Activated CD4-positive, CD25-positive, alpha-beta regulatory T cell treated with anti-CD3 and anti-CD28 coated beads, Interleukin-2, amount 50 U/mL, for 16 hours (primary cell): ENCODE results near the gene GAS1.
A peak's percentile ranks its signal among the peaks of the same experiment; 100 is the strongest.

ENCODE experiments used
- DNase-seq: peaks from one replicate; pipeline ENCODE4 v3.0.0-alpha.2; 2020; ENCODE audit warnings: low read depth, low spot score

GAS1 gene

DNA sequence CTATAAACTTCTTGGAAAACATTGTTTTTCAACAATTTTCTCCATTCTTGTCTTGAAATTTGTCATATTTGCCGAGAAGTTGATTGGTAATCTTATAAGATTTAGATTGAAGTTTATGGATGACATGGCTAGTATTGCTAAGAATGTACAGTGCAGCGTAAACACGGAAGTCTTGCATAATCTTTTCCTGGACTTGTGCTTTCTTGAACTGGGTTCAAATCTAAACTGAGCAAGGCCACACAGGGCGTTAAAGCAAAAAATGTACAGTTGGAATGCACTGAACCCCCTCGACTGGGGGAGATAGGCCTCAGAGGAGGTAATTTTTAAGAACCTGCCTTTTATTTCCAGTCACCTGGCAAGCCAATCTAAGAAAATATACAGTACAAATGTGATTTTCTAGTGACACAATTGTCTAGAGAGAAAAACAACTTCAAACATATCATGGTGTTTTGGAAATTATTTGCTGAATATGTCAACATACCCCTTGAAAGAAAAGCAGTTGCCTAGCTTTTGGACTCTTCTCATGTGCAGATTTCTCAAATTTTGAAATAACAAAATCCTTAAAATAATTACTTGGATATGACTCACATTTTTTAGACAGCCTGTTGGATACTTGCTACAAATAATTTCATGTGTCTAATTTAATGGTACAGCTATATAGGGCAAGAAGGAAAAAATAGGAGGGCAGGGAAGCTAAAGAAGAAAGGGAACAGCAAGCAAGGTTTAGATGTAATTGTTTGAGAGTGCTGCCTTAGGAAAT lies 18.5 kb upstream of the GAS1 start:
- DNase-seq, result no peak

DNA sequence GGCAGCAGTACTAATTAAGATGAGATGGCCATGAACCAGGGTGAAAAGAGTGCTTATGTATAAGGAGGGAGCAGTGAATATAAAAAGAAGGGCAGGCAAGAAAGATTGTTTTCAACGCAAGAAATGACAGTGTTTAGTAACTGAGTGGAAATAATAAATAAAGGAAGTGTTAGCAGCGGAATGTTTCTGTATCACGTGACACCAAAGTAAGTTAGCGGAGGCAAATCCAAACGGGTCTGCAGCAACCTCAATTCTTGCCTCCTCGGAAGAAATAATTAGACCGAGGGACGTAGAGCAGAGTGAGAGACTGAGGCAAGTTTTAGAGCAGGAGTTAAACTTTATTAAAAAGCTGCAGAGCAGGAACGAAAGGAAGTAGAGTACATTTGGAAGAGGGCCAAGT lies 15.4 kb upstream of the GAS1 start:
- DNase-seq, result no peak

DNA sequence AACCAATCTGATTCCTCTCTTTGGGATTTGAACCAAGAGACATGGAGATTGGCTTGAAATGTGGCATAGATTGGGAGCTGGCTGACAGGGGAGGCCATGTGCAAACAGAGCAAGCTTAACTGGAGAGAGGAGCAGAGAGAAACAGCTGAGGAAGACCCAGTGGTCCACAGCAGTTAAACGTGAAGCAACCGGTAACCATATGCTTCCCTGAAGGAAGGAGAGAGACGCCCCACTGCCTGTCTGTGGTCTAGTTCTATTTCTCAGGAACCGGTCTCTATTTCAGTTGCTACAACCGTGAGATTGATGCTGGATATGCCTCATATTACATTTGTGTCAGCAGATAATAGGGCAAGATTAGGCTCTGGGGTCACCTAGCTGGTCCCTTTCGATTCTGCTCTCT lies 13.6 kb upstream of the GAS1 start:
- no peak for DNase-seq

DNA sequence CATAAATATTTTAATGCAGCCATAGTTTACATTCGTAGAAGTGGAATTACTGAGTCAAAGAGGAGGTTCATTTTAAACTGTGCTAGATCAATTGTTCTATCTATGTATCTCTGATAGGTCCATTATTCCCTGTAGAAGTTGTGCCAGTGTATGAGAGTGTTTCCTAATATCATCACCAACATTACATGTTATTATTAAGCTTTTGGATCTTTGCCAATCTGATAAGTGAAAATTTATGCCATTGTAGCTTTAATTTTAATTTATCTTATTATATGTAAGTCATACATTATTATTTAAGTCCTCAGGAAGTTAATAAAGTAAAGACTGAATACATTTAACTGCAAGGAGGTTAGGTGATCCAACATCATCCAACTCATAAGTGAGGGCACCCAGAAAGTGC lies 10.9 kb upstream of the GAS1 start:
- no peak for DNase-seq

DNA sequence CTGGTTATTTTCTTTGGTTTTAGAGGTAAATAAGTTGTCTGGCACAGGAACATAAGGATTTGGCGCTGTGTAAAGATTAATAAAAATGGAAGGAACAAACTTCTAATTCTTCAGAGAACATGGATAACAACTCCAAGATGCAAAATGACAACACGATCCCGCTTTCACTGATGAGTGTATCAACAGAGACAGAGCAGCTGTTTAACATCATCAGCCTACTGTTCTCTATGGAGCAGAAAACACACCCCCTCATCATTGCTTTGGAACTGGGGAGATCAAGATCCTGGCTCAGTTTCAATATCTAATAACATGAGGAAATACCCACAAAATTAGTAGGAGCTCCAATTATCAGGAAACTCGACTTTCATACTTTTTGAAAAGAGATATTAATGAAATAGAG lies 8.3 kb upstream of the GAS1 start:
- DNase-seq, result no peak

DNA sequence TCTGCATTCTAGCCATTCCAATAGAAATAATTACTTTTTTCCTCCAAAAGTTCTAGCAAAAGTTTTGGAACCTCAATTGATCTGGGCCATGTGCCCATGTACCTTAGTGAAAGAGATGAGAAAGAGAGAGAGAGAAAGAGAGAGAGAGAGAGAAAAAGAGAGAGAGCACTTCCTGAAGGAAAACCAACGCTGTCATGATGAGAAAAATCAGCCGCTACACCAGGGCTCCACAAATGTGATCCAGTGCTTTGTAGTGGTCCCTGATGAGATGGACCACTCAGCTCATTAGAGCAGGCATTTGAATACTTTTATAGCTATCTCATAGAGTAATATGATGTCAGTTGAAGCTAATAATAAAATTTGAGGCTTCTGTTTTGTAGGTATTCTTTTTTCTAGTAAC lies 7.7 kb upstream of the GAS1 start:
- DNase-seq, result no peak

DNA sequence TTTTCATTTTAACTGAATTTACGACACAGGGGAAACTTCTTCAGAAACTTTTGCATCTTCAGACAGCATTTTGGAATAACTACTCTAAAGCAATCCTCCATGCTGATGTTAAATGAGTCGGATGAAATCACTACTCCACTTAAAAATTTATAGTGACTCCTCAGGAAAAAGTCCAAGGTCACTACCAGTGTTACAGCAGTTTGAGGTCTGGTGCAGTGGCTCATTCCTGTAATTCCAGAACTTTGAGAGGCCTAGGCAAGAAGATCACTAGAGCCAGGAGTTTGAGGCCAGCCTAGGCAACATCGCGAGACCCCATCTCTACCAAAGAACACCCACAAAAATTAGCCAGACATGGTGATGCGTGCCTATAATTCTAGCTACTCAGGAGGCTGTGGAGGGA lies 5.9 kb upstream of the GAS1 start:
- DNase-seq, result no peak

DNA sequence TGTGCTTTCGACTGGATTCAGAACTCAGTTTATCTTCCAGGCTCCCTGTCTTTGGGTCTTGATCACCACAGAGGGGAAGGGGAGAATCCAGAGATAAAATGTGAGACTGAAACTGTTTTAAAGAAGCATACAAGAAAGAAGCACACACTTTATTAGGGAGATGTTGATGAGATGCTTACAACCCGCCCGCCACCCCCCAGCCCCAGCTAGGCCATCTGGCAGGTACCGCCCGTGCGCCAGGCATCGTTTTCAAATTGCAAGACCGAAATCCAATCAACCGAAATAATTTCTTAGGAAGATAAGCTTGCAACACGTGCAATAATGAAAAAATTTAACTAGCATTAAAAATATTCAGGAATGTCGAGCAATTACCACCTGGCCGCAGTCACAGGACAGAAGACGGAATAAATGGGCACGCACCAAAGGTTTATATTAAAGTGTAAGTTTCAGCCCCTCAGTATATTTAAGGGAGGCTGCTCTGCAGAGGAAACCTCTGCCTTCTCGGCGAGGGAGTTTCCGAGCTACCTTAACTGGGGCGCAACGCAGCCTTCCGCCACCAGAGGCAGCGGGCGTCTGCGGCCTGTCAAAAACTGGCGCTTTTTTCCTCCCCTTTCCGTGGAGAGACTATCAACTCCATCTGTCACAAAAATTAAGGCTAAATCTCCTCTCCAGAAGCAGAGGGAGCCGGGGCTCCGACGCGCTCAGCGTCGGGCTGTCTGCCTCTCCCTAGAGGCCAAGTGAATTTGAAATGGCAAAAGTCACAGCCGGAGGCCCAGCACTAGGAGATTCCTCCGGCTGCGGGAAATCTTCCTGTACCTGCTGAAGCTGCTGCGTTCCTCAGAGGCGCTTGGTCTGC lies 996 bp upstream of the GAS1 start:
- peak; percentile 48 for DNase-seq

DNA sequence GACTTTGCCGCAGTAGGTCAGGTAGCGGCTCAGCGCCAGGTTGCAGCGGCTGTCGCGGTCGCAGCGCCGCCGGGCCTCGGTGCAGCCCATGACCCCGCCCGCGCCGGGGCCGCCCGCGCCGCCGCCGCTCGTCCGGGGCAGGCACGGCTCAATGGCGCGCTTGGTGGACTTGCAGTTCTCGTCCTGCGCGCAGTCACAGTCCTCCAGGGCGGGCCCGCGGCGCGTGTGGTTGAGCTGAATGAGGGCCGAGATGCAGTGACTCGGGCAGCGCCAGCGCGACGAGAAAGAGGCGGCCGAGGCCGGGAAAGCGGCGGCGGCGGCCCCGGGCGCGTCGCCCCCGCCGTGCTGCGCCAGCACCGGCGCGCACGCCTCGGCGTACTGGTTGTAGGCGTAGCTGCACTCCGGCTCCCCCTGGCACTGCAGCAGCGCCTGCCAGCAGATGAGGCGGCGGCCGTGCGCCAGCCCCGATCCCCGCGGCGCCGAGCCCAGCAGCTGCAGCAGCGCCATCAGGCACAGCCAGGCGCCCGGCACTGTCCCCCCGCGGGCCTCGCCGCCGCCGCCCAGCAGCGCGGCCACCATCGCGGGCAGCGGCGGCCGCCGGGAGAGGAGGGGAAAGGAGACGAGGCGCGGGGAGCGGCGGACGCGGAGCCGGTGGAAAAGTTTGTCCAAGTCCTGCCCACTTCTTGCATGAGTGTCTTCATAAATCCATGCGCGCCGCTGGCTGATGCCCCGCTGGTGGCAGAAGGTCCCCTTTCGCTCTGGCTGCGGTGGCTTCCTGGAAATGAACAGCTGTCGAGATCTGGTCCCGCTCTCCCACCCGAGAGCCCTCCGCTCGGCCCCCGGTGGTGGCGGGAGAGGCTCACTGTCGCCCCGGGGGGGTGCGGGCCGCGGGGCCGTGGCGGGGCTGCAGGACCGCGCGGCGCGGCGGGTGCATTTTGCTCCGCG lies 833 bp downstream of the GAS1 start:
- DNase-seq, result peak; percentile 11

DNA sequence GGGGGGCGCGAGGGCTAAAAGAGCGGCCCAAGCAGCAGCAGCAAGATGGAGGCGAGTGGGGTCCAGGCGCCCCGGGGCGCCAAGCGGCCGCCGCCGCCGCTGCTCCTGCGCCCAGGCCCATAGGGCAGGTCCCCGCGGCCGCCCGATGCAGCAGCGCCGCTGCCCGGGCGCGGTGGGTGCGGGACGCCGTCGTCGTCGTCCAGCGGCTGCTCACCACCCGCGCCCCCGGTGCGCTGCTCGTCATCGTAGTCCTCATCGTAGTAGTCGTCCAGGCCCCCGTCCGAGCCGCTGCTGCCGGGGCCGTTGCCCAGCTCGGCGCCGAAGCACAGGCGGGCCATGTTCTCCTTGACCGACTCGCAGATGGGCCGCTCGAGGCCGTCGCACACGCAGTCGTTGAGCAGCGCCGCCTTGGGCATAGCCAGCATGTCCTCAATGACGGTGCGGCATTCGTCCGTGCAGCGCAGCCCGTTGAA lies 1.5 kb downstream of the GAS1 start:
- no peak for DNase-seq

DNA sequence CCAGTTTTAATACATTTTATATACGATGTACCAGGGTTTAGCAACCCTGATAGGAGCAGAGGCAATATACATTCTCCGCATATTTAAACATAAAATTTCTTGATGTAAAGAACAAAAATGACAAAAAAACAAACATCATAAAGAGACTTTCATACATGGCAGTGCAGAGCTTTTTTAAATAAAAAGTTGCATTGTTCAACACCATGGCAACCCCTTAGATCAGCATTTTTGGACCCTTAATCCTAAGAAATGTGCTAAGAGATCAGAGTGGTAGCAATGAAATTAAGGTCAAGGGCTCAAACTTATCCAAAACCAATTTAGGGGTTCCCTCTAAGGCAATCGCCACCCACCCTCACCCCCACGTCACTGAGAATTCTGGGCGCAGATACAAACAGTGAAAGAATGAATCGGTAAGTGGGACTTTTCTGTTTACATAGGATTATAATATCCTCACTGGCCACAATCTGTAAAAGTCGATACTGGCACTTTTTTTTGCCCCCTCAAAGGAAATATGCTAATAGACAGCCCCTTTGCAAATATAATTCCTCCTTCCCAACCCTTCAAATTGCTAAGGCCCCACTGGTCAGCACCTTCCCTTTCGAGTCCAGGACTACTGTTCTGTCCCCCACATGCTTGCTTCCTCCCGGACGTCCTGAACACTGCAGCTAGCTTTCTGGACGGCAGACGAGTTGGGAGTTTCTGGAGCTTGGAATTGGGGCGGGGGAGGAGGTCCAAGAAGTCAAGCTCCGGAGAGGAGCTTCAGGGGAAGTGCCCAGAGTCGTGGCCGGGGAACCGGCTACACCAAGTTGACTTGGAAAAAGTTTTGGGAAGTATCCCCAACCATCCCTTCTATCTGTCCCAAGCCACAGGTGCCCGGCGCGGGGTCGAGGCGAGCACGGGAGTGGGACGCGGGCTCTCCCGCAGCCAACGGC lies 2.2 kb downstream of the GAS1 start:
- no peak for DNase-seq

DNA sequence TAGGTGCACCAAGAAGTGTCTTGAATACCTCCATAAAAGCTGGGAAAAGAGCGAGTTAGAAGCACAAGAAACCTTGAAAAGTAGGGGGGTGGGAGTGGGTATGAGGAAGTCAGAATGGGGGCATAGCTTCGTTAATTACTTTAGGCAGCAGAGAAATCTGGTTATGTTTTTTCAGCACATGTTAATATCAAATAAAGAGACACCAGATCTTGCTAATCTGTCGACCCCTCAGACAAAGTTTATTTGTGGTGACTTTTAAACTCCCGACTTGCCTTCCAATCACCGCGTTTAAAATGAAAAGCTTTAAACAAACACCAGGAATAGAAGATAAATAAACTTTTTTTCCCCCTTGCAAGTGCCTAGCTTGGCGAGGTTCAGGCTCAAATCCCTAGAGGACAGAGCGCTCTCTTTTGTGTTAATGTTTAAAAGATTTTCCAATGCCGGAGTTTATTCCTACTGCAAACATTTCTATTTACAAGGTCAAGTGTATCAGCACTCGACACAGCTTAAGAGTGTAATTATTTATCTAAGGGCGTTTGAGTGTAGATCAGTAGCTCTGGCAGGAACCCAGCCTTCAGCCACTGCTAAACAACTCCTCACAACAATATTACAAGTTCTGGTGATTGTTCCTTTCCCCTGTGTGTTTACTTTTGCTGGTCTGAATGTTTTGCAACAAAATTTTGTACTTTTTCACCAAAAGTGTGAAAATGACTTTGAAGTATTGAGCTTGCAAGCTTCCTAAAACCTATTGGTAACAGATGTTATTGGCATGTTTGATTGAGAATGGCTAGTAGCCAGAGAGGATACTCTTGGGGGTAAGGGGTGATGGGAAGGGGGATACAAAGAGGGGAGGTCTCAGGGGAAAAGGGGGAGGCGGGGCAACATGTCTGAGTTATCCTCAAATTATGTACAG lies 3.8 kb downstream of the GAS1 start:
- no peak for DNase-seq

DNA sequence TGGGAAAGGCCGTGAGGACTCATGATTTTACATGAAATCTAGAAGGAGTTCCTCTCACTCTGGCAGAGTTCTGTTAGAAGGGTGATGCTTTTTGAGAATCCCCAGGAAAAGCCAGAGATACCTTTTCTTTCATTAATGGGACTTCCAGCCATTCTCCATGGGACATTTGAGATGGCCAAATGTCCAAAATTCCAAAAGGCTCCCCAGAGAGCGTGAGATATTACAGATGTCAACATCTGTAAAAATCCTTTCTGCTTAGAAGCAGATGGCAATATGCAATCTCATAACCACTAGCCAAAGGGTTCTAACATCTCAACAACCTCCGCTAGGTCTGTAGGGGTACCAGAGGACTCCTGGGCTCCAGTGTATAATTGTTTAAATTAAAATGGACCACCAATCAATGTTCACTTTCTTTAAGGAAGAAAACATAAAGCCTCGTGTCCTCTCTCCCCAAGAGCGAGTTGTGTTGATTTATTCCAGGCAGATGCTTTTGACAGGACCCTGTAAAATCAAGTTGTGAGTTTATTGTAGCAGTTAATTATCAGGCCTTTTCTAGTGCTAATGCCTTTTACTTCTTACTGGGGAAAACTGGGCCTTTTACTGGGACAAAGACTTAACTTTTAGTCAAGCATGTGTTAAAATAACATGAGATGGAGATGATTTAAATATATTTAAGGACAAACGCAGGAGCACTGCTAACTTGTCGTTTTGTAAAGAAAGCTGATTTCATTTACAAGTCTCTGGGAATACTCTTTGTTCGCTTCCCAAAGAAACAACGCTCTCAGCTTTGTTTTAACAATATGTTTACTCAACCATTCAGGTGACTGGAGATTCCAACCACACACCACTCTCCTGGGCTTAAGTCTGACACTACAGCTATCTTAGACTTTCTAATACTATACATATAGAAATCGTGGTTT lies 4.8 kb downstream of the GAS1 start:
- DNase-seq, result no peak

DNA sequence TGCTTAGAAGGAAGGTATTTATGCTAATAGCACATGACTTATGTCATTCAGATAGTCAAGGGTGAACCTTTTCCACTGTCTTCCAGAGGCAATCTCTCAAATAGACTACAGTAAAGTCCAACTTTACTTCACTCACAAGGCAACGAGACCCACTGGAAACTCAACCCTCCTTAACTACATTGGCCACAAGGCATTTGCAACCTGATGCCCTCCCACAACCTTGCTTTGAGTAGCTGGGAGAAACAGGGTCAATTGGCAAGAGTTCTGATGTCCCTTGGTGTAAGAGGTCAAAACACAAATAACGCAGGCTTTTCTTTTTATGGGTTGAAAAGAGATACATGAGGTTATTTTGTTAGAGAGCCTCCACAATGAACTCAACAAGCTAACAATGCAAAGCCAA lies 6.1 kb downstream of the GAS1 start:
- DNase-seq, result no peak

DNA sequence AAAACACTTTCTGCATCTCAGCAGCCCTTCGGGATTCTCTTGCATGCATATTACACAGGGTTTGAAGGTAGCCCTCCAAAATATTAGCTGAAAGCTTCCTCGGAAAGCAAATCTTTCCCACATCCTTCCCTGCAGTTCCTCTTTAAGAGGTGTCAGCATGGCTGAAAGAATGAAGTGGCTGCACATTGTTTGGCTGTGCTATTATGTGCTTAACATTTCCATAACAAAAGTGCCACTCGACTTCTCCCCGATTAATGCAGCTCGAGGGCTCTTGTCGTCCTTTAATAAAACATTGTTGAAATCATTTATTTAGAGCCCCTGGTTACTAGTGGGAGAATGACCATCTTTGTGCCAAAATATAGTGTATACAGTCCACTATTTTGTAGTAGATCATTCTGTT lies 6.5 kb downstream of the GAS1 start:
- DNase-seq, result no peak

DNA sequence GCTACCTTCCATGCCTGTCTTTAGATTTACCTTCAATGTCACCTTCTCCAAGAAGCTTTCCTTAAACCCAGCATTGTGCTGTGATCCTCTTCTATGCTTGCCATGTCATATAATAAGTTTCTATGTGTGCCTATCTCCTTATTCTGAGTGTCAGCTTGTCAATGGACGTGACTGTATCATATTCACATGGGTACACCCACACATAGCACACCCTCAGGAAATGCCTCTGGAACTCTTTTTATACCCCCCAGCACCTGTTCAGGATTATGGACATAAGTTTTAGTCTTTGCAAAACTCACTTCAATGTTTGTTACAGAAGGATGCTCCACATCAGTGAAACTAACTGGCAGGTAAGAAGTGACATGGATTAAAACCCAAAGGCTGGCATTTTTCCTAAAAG lies 7.4 kb downstream of the GAS1 start:
- DNase-seq, result no peak

DNA sequence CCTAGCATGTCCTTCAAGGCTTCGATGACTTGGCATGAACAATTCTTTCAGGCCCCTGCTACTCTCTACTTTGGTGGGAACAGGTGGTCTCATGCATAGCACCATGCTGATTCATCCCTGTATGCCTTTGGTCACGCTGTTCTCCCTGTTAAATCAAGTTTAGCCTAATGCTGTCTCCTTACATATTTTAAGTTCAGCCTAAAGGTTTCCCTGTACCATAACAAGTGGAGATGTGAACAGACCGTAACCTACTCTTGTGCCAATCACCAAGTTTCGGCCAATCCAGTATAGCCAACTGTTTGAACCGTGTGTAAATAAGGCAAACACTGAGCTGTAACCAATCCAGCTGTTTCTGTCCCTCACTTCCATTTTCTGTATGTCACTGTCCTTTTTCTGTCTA lies 8.0 kb downstream of the GAS1 start:
- no peak for DNase-seq

DNA sequence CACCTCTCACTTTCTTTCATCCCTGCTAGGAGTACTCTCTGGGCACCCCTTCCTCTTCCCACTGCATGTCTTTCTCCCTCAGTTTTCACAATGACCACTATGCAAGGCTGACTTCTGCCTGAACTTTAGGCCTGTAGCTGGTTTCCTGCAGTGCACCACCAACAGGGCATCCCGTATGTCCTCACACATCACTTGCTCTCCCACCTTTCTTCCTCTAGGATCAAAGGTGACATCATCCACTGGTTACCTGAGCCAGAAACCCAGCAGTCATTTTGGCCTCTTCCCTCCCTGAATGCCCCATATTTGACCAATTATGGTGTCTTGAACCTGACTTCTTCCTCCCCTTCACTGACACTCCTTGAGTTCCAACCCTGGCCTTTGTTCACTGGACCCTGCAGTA lies 8.5 kb downstream of the GAS1 start:
- DNase-seq, result no peak

DNA sequence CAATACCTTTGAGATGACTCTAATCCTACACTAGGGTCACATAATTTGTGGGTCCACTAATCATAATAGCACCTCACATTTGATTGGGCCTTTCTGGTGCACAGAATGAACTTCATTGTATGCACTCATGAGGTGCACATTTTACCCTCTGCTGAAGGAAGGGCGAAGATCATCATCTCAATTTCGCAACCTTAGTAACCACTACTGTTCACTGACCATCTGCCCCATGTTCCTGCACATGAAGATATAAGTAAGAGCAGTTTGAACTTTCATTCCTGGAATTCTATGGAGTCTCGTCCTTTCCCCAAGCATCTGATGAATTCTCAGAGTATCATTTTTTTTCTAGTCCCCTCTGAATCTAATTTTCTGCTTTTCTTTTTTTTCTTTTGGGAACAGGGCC lies 21.2 kb downstream of the GAS1 start:
- DNase-seq, result no peak
